Epithelial cell of esophagus (primary cell): Measurements from ENCODE around the gene ITPR1.

ENCODE experiments used
- DNase-seq: peaks from one replicate; pipeline ENCODE4 v3.0.0; 2010; ENCODE audit warnings: low read depth
- H3K4me3 ChIP-seq: 2 replicates; pipeline ENCODE4 v1.5.1; 2011; ENCODE audit warnings: mild to moderate bottlenecking, low read length, control low read depth
- TF ChIP-seq, protein P1 (sequence below): IDR thresholded peaks from 2 replicates; pipeline ENCODE4 v1.5.1; 2011; ENCODE audit warnings: low read depth, mild to moderate bottlenecking, low read length, control low read depth, inconsistent platforms; ENCODE audit not compliant: insufficient read depth; ENCODE audit errors: missing control alignments

ITPR1 gene

DNA sequence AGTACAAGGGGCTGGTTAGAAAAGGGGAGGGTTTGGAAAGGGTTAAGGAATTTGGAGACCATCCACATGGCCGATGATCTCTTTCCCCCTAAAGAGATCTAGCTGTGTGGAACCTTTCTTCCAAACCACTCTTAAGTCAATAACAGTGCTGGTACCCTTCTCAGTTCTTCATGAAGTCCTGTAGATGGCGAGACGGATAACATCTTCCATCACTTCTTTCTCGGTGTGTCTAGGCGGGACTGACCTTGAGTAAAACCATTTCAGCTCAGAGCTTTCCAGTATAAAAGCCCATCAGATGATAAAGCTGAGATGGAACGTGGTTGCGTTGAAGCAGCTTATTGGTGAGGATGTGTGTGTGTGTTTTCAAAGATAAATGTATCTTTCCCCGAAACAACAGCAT, 334.6 kb downstream of the ITPR1 start:
- no peak for DNase-seq
- TF ChIP-seq, protein P1, sequence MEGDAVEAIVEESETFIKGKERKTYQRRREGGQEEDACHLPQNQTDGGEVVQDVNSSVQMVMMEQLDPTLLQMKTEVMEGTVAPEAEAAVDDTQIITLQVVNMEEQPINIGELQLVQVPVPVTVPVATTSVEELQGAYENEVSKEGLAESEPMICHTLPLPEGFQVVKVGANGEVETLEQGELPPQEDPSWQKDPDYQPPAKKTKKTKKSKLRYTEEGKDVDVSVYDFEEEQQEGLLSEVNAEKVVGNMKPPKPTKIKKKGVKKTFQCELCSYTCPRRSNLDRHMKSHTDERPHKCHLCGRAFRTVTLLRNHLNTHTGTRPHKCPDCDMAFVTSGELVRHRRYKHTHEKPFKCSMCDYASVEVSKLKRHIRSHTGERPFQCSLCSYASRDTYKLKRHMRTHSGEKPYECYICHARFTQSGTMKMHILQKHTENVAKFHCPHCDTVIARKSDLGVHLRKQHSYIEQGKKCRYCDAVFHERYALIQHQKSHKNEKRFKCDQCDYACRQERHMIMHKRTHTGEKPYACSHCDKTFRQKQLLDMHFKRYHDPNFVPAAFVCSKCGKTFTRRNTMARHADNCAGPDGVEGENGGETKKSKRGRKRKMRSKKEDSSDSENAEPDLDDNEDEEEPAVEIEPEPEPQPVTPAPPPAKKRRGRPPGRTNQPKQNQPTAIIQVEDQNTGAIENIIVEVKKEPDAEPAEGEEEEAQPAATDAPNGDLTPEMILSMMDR = no peak
- H3K4me3 ChIP-seq = no peak overlapping the region

DNA sequence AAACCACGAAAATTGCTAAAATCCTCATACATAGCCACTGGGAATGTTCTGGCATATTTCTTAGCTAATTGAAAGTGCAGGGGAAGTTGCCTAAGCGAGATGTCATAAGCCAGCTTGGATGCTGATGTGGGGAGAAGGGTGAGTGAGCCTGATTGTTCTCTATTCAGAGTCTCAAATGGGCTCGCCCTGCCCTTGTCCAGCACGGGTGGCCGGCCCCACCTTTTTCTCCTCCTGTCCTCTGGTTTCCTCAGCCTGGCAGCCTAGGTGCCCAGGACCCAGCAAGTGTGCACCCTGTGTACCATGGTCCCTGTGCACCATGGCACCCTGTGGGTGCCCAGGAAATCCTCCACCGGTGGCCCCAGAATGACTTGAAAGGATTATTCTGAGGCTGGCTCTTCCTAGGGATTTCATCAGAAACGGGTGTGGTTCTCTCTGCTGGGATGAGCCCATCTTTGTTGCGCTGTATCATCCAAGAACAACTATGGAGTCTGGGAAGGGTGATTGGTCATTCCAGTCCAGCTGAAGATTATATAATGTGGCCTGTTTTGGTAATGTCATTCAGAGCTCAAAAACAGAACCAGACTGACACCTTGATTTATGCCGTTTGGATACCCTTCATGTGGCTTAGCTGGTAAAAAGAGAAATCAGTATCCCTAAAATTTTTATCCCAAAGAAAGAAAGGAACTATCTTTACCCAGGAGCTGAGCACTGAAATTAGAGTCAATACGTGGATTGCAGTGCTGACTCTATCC, 335.3 kb downstream of the ITPR1 start:
- TF ChIP-seq, protein P1 = no peak
- peak; percentile 40 for DNase-seq
- H3K4me3 ChIP-seq = no peak overlapping the region

DNA sequence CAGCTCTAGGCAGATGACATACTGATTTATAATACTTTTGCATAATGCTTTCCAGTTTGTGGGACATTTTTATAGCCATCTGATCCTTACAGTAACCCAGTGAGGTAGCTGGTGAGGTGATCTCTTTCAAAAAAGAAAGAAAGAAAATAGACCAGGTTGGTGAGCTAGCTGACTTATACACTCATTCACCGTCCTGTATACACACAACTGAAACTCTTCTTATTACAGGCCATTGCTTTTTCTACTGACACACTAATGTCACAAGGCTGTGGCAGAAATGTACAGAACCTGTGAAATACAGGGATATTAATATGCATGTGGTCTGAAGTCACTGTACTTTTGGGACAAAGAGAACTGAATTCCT, 335.9 kb downstream of the ITPR1 start:
- TF ChIP-seq, protein P1 = no peak
- DNase-seq = peak; percentile 54
- H3K4me3 ChIP-seq = no peak overlapping the region

DNA sequence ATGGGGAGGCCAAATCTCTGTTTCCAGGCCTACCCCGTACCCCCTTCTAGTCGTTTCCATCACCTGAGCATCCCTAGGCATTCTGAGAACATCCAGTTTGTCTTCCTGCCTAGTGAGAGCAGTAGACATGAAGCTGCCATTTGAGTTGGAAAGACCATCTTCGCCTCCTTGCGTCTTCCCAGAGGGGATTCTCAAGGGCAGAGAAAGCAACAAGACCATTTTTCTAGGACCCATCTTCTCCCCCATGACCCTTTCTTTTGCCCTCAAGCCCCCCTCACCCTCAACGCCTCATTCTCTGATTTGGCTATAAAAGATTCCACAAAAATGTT, 337.4 kb downstream of the ITPR1 start:
- TF ChIP-seq, protein P1 = no peak
- DNase-seq = no peak
- H3K4me3 ChIP-seq = no peak overlapping the region

DNA sequence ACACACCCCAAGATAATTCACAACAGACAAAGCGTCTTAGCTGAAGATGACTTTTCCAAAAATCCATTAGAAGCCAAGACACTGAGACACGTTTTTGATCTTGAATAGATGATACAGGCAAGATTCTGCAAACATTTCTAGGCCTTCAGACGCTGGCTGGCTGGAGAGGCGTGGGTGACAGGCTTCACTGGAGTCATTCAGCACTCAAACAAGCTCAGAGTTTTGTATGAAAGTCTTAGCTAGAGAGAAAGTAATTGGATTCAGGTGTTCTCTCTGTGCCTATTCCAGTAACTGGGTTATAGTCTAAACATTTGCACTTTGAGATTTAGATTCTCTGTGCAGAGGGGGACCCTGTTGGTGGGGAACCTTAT, 338.4 kb downstream of the ITPR1 start:
- TF ChIP-seq, protein P1 = no peak
- no peak for DNase-seq
- H3K4me3 ChIP-seq = no peak overlapping the region

DNA sequence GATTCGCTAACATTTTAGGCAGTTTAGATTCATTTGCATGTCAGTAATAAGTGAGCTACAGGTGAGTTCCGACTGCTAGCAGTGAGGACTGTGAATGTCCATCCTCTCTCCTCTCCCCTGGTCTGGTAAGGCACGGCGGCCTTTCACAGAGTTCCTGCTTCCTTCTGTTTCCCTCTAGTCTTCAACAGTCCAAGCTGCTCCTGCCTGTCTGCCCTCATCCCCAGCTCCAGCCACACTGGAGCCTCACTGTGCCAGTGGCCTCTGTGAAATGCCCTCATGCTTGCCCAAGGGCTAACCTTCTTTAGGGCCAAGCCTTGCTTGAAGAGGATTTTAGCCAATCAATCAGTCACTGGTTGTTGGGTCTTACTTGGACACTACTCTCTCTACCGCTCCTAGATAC, 340.3 kb downstream of the ITPR1 start:
- H3K4me3 ChIP-seq = no peak overlapping the region
- TF ChIP-seq, protein P1 = no peak
- no peak for DNase-seq

DNA sequence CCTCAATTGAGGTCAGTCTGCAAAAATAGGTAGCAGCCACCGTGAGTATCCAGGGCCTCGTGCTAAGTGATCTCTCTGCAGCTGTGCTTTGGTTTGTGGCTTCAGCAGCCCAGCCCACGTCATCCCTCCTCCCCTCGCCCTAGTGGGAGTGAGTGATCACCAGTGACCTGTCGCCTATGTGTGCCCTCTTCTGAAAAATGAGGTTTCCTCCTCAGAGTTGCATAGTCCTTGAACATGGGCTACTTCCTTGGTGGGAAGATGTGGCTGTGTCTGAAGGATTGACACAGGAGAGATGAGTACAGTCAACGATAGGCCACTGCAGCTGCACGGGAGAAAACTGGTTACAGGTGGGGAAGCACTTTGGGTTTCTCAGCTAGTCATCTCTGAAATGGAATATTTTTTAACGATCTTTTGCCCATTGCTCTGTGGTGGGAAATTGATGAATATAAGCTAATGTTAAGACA, 341.3 kb downstream of the ITPR1 start:
- no peak overlapping the region for H3K4me3 ChIP-seq
- TF ChIP-seq, protein P1 = no peak
- DNase-seq = no peak
